Gastroesophageal sphincter (tissue), 3 donors: ENCODE measurements around the gene PFKFB2.

Source experiments
- EP300 ChIP-seq: sonication (generic); formaldehyde crosslinking; IDR thresholded peaks from one replicate; pipeline ENCODE4 v1.6.1; 2017; ENCODE audit warnings: antibody characterized with exemption, mild to moderate bottlenecking
- POLR2A ChIP-seq, 2 donors: fragments of 450-650 bp; IDR thresholded peaks; one replicate each; pipeline ENCODE4 v1.6.1; 2017; ENCODE audit warnings: antibody characterized with exemption in 2 of 2, mild to moderate bottlenecking in 2 of 2, moderate library complexity in 1 of 2
- POLR2AphosphoS5 ChIP-seq: sonication (generic); formaldehyde crosslinking; IDR thresholded peaks from one replicate; pipeline ENCODE4 v1.6.1; 2017; ENCODE audit warnings: antibody characterized with exemption
- TF ChIP-seq, protein P1 (sequence below), 4 experiments: fragments of 200-600 bp in 2 of 4; fragments of 450-650 bp in 2 of 4; sonication (generic) in 1 of 4; IDR thresholded peaks; one replicate each; pipeline ENCODE4 v1.5.1; 2017 to 2019; ENCODE audit warnings: antibody characterized with exemption in 4 of 4, mild to moderate bottlenecking in 2 of 4, moderate library complexity in 2 of 4

DNA sequence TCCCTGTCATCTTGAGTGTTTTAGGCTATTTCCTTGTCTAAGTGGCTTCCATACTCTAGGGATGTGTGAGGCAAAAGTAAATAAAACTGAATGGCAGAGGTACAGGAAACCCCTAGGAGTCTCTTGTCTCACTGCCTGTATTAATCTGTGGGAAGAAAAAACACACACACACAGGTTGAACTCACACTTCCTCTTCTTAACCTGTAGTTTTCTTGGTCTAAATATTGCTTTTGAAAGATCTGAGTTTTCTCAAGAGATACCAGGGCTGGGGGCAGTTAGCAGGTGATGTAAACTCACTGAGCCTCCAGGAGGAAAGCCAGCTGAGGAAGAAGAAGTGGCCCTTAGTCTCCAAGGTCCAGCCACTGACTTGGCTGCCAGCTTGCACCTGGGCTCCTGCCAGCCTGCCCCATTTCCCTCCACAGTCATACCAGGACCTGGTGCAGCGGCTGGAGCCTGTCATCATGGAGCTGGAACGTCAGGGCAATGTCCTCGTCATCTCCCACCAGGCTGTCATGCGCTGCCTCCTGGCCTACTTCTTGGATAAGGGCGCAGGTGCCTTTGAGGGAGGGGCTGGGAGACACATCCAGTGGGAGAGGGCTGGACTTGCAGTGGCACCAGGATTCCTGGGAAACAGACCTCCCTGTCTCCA lies 16.9 kb downstream of the PFKFB2 start:
- TF ChIP-seq EP300 (no peak), POLR2AphosphoS5 (no peak), POLR2A (IDR thresholded peaks at IDR 0.05) (no peak)
- TF ChIP-seq, protein P1, sequence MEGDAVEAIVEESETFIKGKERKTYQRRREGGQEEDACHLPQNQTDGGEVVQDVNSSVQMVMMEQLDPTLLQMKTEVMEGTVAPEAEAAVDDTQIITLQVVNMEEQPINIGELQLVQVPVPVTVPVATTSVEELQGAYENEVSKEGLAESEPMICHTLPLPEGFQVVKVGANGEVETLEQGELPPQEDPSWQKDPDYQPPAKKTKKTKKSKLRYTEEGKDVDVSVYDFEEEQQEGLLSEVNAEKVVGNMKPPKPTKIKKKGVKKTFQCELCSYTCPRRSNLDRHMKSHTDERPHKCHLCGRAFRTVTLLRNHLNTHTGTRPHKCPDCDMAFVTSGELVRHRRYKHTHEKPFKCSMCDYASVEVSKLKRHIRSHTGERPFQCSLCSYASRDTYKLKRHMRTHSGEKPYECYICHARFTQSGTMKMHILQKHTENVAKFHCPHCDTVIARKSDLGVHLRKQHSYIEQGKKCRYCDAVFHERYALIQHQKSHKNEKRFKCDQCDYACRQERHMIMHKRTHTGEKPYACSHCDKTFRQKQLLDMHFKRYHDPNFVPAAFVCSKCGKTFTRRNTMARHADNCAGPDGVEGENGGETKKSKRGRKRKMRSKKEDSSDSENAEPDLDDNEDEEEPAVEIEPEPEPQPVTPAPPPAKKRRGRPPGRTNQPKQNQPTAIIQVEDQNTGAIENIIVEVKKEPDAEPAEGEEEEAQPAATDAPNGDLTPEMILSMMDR (IDR thresholded peaks at IDR 0.05): no peak
